HG03280 (cell line): ENCODE measurements around the gene PLEKHO2.
"Not testable (repeated sequence)": the region's sequence is repeated elsewhere in the genome, so short reads cannot be mapped to it uniquely, and the experiment has no call there.

Experiments used
- ATAC-seq: cut with Tn5 transposase; IDR thresholded peaks from one replicate; pipeline ENCODE4 v1.9.1; 2021; ENCODE audit warnings: mild to moderate bottlenecking, moderate library complexity; ENCODE audit not compliant: unreplicated experiment

The PLEKHO2 gene, protein sequence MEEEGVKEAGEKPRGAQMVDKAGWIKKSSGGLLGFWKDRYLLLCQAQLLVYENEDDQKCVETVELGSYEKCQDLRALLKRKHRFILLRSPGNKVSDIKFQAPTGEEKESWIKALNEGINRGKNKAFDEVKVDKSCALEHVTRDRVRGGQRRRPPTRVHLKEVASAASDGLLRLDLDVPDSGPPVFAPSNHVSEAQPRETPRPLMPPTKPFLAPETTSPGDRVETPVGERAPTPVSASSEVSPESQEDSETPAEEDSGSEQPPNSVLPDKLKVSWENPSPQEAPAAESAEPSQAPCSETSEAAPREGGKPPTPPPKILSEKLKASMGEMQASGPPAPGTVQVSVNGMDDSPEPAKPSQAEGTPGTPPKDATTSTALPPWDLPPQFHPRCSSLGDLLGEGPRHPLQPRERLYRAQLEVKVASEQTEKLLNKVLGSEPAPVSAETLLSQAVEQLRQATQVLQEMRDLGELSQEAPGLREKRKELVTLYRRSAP

DNA sequence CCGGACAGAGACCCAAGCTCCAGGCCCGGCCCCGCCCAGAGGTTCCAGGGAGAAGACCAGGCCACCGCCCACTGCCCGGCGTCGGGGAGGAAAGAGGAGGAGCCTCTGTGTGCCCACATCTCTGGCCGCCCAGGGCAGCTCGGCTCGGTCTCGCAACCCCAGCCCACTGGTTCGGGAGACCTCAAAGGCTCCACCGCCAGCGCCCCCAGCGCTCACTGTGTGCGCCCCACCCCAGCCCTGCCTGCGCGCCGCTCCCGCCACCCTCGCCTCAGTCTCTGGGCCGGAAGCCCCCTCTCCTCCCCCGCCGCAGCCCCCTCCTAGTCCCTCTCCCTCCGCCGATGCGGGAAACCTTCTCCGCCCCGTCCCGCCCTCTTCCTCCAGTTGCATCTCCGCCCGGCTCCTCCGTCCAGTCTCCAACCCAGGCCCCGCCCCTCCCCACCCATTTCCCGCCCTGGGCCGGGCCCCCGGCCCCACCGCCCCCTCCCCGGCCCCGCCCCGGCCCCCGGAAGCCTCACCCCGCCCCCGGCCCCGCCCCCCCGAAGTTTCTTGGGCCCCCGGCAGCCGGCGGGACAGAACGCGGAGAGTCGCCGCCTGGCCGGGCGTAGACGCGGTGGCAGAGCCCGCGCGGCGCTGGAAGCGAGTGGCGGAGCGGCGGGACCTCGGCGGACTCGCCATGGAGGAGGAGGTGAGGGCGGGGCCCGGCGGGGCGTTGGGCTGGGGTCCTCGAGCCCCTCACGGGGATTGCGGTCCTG, at the start of gene PLEKHO2:
Gene PLEKHO2 (plus strand): TSS at position 572 of the 752 bp plus-strand sequence. CDS start 102 bp downstream, at position 674.
- peak; percentile 65 for ATAC-seq

DNA sequence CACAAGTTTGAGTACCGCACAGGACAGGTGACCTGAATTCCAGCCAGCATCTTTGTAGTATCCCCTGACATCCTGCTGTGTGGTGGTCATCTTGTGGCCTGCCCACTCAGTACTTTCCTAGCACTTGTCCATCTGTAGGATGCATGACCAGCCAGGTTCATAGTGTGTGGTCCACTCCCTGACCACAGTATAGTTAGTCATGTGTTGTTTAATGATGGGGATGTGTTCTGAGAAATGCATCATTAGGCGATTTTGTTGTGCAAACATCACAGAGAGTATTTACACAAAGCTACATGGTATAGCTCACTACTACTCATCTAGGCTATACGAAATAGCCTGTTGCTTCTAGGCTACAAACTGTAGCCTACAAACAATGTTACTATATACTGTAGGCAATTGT, 49.4 kb upstream of the PLEKHO2 start:
- no peak for ATAC-seq

DNA sequence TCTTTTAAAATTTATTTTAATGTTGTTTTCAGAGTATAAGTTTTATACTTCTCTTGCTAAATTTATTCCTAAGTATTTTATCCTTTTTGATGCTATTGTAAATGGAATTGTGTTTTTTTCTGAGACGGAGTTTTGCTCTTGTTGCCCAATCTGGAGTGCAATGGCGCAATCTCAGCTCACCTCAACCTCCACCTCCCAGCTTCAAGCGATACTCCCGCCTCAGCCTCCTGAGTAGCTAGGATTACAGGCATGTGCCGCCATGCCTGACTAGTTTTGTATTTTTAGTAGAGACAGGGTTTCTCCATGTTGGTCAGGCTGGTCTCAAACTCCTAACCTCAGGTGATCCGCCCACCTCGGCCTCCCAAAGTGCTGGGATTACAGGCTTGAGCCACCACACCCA, 46.4 kb upstream of the PLEKHO2 start:
- ATAC-seq: not testable (repeated sequence)

DNA sequence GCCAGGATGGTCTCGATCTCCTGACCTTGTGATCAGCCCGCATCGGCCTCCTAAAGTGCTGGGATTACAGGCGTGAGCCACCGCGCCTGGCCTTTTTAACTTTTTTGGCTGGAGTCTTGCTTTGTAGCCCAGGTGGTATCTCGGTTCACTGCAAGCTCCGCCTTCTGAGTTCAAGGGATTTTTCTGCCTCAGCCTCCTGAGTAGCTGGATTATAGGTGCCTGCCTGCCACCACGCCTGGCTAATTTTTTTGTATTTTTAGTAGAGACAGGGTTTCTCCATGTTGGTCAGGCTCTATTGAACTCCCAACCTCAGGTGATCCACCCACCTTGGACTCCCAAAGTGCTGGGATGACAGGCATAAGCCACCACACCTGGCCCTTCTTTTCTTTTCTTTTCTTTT, 45.8 kb upstream of the PLEKHO2 start:
- not testable (repeated sequence) for ATAC-seq

DNA sequence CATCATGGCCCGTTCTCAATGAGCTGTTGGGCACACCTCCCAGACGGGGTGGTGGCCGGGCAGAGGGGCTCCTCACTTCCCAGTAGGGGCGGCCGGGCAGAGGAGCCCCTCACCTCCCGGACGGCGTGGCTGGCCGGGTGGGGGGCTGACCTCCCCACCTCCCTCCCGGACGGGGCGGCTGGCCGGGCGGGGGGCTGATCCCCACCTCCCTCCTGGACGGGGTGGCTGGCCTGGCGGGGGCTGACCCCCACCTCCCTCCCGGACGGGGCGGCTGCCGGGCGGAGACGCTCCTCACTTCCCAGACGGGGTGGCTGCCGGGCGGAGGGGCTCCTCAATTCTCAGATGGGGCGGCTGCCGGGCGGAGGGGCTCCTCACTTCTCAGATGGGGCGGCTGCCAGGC, 42.8 kb upstream of the PLEKHO2 start:
- not testable (repeated sequence) for ATAC-seq

DNA sequence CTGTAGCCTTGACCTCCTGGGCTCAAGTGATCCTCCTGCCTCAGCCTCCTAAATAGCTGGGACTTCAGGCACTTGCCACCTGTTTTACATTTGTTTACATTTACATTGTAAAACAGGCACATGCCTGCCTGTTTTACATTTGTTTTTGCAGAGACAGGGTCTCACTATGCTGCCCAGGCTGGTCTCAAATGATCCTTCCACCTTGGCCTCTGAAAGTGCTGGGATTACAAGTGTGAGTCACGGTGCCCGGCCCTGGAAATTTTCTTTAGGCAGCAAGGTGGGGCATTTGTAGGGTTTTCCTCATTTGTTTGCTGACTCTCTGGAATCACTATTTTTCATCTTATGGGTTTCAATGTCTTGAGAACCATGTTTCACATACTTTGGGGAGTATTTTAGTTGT, 41.2 kb upstream of the PLEKHO2 start:
- ATAC-seq: no peak

DNA sequence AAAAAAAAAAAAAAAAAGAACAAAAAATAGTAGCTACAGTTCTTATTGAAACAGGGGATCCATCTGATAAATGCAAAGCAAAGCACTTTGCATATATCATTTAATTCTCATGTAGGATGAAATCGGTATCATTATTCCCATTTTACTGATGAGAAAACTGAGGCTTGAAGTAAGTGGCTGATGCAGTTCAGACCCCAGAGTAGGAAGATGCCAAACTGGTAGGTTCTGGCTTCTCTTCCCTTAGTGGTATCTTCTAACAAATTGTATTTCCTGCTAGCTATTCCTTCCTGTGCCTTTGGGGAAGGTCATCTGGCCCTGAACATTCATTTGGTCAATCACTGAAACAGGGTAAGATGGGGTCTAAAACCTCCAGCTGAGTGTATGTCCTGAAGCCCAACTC, 38.2 kb upstream of the PLEKHO2 start:
- ATAC-seq: no peak

DNA sequence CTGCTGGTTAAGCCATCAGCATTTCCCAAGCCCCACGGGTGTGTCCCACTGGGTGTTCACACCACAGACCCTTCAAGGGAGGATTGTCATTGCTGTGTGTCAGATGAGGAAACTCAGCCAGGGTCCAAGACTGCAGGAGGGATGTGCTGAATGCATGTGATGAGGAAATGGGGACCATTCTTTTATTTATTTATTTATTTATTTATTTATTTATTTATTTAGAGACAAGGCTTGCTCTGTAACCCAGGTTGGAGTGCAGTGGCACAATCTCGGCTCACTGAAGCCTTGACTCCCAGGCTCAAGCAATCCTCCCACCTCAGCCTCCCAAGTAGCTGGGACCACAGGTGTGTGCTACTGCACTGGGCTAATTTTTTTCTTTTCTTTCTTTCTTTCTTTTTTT, 37.1 kb upstream of the PLEKHO2 start:
- ATAC-seq: no peak

DNA sequence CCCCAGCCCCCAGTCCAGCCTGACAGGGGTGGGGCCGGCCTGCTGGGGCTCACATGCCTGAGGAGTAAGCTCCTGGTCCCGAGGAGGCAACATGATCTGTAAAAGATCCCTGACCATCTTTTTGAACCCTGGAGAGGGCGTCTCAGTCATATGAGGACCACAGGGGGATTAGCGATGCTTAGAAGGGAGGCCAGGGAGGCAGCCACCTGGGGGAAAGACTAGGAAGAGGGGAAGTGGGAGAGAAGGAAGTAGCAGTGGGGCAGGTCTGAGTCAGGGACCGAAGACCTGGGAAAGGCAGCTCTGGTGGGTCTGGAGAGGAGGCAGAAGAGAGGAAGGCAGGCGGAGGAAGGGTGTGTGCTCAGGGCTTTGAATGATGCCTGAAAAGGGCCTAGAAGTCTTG, 35.2 kb upstream of the PLEKHO2 start:
- no peak for ATAC-seq

DNA sequence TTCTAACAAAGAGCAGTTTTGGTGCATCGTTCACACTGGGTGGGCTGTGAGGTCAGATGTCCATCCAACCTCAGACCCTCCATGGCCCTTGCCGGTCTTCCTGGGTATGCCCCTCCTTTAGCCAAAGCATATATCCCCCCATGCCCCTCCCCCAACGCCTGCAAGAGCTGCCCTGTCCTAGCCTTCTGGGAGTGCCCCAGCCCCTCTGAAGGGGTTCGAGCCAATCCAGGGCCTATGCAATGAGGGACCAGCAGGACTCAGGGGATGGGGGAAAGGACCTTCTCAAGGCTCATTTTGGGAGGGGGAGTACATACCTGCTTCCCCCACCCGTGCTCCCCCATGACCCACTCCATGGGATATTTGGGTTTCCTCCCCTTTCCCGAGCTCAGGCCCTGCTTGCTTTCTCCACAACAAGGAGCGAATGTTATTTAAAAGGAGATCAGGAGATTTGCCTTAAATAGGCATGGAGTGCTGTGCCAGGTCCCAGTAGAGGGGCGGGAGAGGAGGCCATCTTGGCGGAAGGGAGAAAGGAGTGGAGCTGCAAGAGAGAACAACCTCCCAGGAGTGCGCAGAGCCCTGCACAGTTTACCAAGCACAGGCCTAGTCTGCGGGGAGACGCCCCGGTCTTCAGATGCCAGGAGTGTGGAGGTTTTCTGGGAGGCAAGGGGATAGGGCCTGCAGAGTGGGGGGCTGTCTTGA, 34.5 kb upstream of the PLEKHO2 start:
- ATAC-seq: no peak

DNA sequence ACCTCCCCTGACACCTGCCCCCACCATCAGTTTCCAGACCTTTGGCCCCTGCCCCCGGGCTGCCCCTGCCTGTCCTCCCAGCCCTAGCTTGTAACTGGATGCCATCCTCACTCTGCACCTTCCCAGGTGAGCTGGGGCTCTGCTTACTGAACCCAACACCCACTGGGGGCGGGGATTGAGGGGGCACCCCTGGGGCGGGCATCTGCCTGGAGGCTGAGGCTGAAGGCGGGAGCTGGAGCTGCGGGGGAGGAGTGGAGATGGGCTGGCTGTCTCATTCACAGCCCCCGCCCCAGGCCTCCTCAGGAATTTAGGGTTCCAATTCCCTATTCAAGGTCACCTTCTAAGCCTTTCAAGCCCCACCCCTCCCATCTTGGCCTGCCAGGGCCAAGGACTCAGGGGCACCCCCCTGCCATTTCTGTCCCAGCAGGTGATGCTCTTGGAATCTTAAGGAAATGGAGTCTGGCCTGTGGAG, 33.9 kb upstream of the PLEKHO2 start:
- ATAC-seq: no peak

DNA sequence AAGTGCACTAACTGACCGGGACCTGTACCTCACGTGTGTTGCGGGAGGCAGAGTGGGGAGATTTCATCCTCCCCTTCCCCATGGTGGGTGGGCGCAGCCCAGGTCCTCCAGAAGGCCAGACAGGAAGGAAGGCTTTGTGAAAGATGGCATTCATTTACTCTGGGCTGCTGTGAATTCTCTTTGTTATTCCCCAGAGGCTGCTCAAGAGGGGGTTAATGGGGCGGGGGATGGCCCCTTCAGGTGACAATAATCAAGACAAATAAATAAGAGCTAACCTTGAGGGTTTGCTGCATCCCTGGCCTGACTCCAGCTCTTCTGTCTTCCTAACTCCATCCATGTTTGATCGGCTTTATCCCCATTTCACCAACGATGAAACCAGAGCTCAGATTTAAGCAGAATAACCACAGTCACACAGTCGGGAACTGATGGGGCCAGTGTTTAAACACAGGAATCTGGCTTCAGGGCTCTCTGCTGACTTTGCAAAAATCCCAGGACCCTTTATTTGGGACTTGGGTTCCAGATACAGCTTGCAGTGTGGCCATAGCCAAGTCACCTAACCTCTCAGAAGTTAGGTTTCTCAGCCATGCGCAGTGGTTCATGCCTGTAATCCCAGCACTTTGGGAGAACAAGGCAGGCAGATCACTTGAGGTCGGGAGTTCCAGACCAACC, 32.8 kb upstream of the PLEKHO2 start:
- ATAC-seq: no peak

DNA sequence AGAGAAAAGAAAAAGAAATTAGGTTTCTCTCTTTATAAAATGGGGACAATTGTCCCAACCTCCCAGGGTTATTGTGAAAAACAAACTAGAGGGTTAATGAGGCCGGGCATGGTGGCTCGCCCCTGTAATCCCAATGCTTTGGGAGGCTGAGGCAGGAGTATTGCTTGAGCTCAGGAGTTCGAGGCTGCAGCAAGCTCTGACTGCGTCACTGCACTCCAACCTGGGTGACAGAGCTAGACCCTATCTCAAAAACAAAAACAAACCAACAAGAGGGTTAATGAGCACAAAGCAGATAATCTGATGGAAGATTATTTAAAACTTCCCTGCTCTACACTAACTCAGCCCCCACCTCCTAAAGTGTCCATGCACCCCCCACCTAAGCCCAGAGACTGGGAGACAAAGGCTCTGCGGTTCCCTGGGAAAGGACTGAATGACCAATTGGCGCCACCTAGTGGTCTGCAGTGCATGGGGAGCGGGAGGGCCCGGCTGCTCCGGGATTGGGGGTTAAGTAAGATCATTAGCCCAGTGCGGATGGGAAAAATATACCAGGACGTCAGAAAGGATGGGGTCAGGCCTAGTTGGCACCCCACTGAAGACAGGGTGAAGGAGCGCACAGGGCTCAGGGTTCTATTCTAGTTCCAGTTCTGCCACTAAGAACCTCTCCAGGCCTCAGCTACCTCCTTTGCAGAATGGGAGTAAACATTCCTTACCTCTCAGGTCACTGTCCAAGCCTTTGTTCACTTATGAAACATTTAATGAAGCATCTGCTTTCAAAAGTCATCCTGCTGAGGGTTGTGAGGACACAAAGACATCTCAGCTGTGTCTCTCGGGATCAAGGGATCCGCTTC, 31.8 kb upstream of the PLEKHO2 start:
- no peak for ATAC-seq

DNA sequence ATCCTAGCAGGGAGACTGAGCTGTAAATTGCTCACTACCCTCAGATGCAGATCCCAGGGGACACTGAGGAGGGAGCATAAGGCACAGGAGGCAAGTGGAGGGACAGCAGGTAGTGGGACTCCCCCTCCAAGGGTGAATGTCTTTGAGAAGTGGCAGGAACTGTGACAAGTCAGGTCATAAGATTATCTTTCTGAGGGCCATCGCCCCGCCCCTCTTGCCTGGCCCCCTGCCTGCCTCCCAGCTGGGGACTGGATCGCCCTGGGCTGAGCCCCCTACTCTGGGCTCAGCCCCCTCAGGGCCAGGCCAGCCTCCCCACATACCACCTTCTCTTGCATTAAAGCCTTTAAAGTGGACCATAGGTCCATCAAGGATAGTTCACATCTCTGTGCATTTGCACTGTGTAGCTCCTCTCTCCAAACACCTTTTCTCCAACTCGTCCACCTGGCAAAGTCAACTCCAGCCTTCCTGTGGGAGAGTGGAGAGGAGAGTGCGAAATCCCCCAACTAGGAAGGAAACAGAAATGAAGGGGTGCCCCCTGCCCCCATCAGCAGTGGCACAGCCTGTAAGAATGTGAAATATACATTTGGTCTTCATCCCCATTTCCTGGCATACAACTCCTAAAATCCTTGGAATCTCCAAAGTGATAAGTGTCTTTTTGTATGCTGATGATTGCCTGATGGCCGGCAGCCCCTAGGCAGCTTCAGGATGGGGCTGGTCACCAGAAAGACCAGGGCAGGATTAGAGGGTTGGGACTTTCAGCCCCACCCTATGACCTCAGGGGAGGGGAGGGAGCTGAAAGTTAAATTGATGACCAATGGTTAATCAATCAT, 31.0 kb upstream of the PLEKHO2 start:
- no peak for ATAC-seq

DNA sequence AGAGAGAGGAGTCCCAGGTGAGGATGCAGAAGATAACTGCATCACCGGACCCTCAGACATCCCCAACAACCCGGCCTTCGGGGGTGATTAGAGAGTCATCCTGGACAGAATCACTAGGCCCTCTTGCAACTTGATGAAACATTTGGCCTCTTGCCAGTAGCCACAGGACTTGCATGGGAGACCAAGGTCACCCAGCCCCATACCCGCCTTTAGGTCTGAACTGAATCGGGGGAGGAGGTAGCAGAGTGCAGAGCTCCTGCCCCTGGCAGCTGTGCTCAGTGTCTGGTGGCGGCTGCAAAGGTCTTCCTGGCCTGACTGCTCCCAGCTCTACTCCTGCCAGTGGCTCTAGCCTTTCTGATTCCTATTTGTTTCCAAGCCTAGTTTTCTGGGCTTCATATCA, 28.6 kb upstream of the PLEKHO2 start:
- ATAC-seq: no peak

DNA sequence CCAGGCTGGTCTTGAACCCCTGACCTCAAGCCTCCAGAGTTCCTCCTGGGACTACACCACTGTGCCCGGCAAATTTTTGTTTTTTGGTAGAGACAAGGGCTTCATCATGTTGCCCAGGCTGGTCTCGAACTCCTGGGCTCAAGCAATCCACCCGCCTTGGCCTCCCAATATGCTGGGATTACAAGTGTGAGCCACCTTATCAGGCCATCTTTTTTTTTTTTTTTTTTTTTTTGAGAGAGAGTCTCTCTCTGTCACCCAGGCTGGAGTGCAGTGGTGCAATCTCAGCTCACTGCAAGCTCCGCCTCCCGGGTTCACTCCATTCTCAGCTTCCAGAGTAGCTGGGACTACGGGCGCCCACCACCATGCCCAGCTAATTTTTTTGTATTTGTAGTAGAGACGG, 27.4 kb upstream of the PLEKHO2 start:
- not testable (repeated sequence) for ATAC-seq

DNA sequence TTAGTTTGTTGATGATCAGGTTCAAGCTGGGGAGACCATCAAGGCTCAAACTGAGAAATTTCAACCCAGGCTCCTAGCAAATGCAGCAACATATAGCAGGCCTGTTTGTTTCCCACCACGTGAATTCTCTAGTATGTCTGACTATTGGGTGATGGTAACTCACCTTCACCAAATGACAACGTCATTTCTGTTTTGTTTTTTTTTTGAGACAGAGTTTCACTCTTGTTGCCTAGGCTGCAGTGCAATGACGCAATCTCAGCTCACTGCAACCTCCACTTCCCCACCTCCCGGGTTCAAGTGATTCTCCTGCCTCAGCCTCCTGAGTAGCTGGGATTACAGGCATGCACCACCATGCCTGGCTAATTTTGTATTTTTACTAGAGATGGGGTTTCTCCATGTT, 26.8 kb upstream of the PLEKHO2 start:
- ATAC-seq: not testable (repeated sequence)

DNA sequence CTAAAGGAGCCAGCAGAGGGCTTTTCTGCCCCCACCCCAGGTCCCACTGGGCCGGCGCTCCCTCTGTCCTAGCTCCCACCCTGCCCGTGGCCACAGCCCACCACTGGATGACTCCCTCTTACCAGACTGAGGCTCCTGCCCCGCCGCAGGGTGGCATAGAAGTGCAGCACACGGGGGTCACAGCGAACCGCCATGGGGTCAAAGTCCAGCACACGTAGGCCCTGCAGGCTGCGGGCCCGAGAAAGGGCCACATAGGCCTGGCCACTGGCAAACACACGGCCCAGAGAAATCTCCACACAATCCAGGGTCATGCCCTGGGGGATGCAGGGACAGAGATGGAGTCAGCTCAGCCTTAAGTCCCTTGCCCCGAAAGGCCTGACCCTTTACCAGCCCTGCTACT, 25.3 kb upstream of the PLEKHO2 start:
- no peak for ATAC-seq

DNA sequence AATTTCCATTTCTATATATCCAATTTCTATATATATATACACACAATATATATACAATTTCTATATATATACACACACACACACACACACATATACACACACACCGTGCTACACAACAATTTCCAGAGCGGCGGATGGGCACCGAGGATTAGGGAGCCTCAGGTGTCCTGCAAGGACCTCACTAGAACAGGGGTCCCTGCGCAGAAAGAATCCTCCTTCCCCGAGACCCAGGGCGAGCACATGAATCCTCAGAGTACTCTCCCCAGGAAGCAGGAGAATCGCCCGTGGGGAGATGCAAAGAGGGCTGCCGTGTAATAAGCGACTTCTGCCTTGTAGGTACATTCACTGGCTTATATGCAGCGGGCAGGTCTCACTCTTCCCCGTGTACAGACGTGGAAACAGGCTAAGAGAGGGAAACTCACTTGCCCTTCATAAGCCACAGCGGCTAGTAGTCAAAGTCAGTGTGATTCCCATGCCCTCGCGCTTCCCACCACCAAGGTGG, 16.7 kb upstream of the PLEKHO2 start:
- no peak for ATAC-seq
